ENCODE measurements around the gene KIF20B.
A peak's percentile ranks its signal among the peaks of the same experiment; 100 is the strongest.

The KIF20B gene

GRCh38 chr10:89701242-89702120, at the start of gene KIF20B:
TSS of gene KIF20B (plus strand) at chr10:89701590. CDS start at chr10:89705295, 3,705 bp downstream.
- ChIA-PET CTCF (interaction anchor here (0.7 to 1.8 kb wide), 15 partner anchors 10 to 75 kb away, joined by 3 to 7 read pairs (median 4); no protein-coding TSS in a partner anchor), POLR2A (interaction anchor here (0.6 to 1.4 kb wide), 5 partner anchors 10 to 920 kb away, joined by 3 to 12 read pairs (median 4); no protein-coding TSS in a partner anchor)
- TF ChIP-seq CTCF (IDR thresholded peaks at IDR 0.05; ENCODE audit: control extremely low read depth, extremely low read depth, low read depth, missing control alignments) = peak; percentile 63
- peak; percentile 97 for DNase-seq (ENCODE audit: extremely low spot score)

GRCh38 chr10:89651916-89652573, 49.3 kb upstream of the KIF20B start:
- TF ChIP-seq CTCF (IDR thresholded peaks at IDR 0.05; ENCODE audit: control extremely low read depth, extremely low read depth, low read depth, missing control alignments) = no peak
- POLR2A ChIA-PET = no interaction called here
- DNase-seq (ENCODE audit: extremely low spot score) = peak; percentile 30
- CTCF ChIA-PET = interaction anchor here (0.9 to 1.9 kb wide), 2 partner anchors 11 to 49 kb away, joined by 3 to 4 read pairs; partner anchors contain the start of gene KIF20B

- CTCF ChIA-PET = no interaction called here
- DNase-seq (ENCODE audit: extremely low spot score) = no peak
- POLR2A ChIA-PET = no interaction called here
- TF ChIP-seq CTCF (IDR thresholded peaks at IDR 0.05; ENCODE audit: control extremely low read depth, extremely low read depth, low read depth, missing control alignments) = no peak
These were observed 48.5 kb upstream of the KIF20B start for GRCh38 chr10:89652806-89653370.

- no peak for TF ChIP-seq CTCF (IDR thresholded peaks at IDR 0.05; ENCODE audit: control extremely low read depth, extremely low read depth, low read depth, missing control alignments)
- DNase-seq (ENCODE audit: extremely low spot score) = peak; percentile 18
- POLR2A ChIA-PET = interaction anchor here (0.8 kb wide), 1 partner anchor 10 kb away, joined by 5 read pairs; no protein-coding TSS in a partner anchor
- CTCF ChIA-PET = interaction anchor here (1.4 to 3.8 kb wide), 3 partner anchors 11 to 44 kb away, joined by 3 to 23 read pairs (median 5); no protein-coding TSS in a partner anchor
These were observed 48.0 kb upstream of the KIF20B start for GRCh38 chr10:89653410-89653869.

GRCh38 chr10:89655722-89656121, 45.7 kb upstream of the KIF20B start:
- TF ChIP-seq CTCF (IDR thresholded peaks at IDR 0.05; ENCODE audit: control extremely low read depth, extremely low read depth, low read depth, missing control alignments) = no peak
- no peak for DNase-seq (ENCODE audit: extremely low spot score)
- ChIA-PET POLR2A (no interaction called here), CTCF (interaction anchor here (1.0 to 3.8 kb wide), 5 partner anchors 9 to 46 kb away, joined by 3 to 23 read pairs (median 5); no protein-coding TSS in a partner anchor)

- CTCF ChIA-PET = interaction anchor here (1.7 to 4.0 kb wide), 3 partner anchors 7 to 31 kb away, joined by 5 to 24 read pairs (median 23); no protein-coding TSS in a partner anchor
These were observed 44.1 kb upstream of the KIF20B start for GRCh38 chr10:89657302-89657701.

More at GRCh38 chr10:89657302-89657701, 44.1 kb upstream of the KIF20B start:
- DNase-seq (ENCODE audit: extremely low spot score) = no peak
- POLR2A ChIA-PET = no interaction called here
- TF ChIP-seq CTCF (IDR thresholded peaks at IDR 0.05; ENCODE audit: control extremely low read depth, extremely low read depth, low read depth, missing control alignments) = no peak

All from GM10248 (cell line).